LNCaP clone FGC (cell line): ENCODE data around the gene PACSIN3.
A peak's percentile ranks its signal among the peaks of the same experiment; 100 is the strongest.

Experiments
- DNase-seq: peaks from one replicate; pipeline ENCODE4 v3.0.0-alpha.2; 2011; ENCODE audit warnings: low read depth
- H3K4me3 ChIP-seq: 2 replicates; pipeline ENCODE4 v1.5.1; 2011; ENCODE audit warnings: mild to moderate bottlenecking, low read depth, low read length, control low read depth
- CTCF ChIP-seq: IDR thresholded peaks from 2 replicates; pipeline ENCODE4 v1.5.1; 2012; ENCODE audit warnings: mild to moderate bottlenecking; ENCODE audit not compliant: control insufficient read depth, insufficient read depth; ENCODE audit errors: extremely low read depth

The PACSIN3 gene

GRCh38 chr11:47180006-47180787 is 6.0 kb downstream of the PACSIN3 start:
- TF ChIP-seq CTCF: no peak
- DNase-seq: no peak
- no peak overlapping the region for H3K4me3 ChIP-seq

GRCh38 chr11:47179655-47179991 is 6.6 kb downstream of the PACSIN3 start:
- no peak for DNase-seq
- no peak overlapping the region for H3K4me3 ChIP-seq
- peak; percentile 50 for TF ChIP-seq CTCF

- DNase-seq: no peak
- no peak overlapping the region for H3K4me3 ChIP-seq
- no peak for TF ChIP-seq CTCF
Observed at GRCh38 chr11:47178737-47179654, 7.2 kb downstream of the PACSIN3 start.

- no peak overlapping the region for H3K4me3 ChIP-seq
- no peak for DNase-seq
- TF ChIP-seq CTCF: no peak
Observed at GRCh38 chr11:47178316-47178715, 7.9 kb downstream of the PACSIN3 start.

- TF ChIP-seq CTCF: no peak
- DNase-seq: no peak
- H3K4me3 ChIP-seq: no peak overlapping the region
Observed at GRCh38 chr11:47177846-47178245, 8.4 kb downstream of the PACSIN3 start.

GRCh38 chr11:47177229-47177845 is 8.9 kb downstream of the PACSIN3 start:
- H3K4me3 ChIP-seq: peak overlapping the region; percentile 99
- DNase-seq: peak; percentile 60
- peak; percentile 57; the same call in 1 of the 2 replicates for TF ChIP-seq CTCF
